GM18517 (cell line): ENCODE results near the gene HYAL3.
"Not testable (repeated sequence)": the region's sequence is repeated elsewhere in the genome, so short reads cannot be mapped to it uniquely, and the experiment has no call there.

ENCODE experiments used
- ATAC-seq: cut with Tn5 transposase; IDR thresholded peaks from one replicate; pipeline ENCODE4 v1.9.1; 2021; ENCODE audit warnings: mild to moderate bottlenecking, moderate library complexity; ENCODE audit not compliant: unreplicated experiment

Gene HYAL3

DNA sequence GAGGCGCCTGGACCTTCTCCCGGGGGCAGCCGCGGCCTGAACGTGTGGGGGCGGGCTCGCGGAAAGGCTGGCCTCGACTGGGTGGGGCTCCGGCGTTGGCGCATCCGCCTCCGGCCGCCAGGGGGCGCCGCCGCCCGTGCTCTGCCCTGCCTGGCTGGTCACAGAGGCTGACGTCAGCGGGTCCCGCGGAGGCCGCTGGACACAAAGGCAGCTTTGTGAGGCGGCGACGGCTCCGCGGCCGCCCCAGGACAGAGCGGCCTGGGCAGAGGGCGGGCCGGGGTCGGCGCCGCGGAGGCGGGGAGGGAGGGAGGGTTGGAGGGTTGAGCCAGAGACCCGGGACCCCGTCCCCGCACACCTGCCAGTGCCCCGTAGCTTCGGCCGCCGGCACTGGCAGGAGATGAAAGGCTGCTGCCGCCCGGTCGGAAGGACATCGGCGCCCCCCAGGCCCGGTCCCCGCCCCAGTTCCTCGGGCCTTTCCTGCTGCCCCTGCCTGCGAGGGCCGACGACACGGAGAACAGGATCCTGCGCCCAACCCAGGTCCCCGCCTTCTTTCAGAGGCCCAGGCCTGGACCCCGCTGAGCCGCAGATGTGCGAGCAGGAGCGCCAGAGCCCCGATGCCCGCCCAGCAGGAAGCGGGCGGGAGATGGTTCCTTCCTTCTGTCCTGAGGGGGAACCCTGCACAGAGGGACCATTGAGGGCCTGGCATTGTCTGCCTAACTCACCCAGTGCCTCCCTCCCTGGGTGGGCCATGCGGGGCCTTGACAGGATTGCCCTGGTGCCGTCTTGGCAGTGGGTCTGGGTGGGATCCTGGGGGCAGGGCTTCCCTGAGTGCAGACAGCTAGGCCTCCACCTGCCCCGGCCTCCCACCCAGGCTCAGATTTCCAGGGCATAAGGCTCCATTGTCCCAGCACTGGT, 38.9 kb downstream of the HYAL3 start:
- peak; percentile 60 for ATAC-seq

- peak; percentile 32 for ATAC-seq
Measured at GRCh38 chr3:50259432-50260026, 39.7 kb downstream of the HYAL3 start.

- ATAC-seq: no peak
Measured at GRCh38 chr3:50258979-50259378, 40.2 kb downstream of the HYAL3 start.

DNA sequence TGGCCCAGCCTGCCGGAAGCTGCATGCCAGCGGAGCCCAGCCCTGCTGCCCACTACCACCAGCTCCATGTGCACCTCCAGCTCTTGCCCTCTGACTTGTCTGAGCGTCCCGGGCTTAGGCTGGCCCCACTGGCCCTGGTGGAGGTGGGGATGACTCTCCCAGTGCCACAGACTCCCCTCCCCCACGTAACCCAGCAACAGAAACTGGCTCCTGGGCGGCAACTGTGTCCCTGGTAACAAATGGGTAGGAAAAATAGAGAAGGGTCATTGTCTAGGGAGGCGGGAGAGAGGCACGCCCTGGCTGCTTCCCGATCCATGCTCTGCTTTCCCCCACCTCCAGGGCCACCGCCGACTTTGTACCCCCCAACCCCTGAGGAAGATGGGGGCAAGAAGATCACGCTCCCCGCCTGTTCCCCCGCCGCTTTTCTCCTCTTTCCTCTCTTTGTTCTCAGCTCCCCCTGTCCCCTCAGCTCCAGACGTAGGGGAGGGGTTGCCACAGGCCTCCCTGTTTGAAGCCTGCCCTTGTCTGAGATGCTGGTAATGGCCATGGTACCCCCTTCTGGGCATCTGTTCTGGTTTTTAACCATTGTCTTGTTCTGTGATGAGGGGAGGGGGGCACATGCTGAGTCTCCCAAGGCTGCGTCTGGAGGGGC, 41.0 kb downstream of the HYAL3 start:
- no peak for ATAC-seq

DNA sequence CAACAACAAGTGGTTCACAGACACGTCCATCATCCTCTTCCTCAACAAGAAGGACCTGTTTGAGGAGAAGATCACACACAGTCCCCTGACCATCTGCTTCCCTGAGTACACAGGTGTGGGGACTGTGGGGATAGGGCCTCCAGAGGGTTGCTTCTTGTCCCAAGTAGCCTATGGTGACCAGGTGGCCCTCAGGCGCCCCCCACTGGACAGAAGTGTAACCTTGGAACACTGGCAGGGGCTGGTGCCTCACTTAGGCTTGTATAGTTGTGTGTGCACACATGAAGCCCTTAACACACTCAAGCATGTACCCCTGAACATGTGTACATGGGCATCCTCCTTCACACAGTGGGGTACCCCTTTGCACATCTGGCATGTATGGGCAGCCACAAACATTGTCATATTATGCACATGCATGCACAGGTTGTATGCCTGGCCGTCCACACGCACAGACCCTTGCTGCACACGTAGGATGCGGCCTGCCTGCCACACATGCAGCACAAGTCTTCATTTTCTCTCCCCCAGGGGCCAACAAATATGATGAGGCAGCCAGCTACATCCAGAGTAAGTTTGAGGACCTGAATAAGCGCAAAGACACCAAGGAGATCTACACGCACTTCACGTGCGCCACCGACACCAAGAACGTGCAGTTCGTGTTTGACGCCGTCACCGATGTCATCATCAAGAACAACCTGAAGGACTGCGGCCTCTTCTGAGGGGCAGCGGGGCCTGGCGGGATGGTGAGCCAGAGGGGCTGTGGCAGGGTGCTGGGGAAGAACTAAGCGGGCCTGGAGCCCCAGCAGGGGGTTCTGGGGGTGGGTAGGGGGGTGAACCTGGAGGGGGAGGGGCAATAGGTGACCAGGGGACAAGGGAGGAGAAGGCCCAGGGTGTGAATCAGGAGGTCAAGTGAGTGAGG, 42.0 kb downstream of the HYAL3 start:
- ATAC-seq: no peak

- no peak for ATAC-seq
Measured at GRCh38 chr3:50255251-50255615, 44.0 kb downstream of the HYAL3 start.

- no peak for ATAC-seq
Measured at GRCh38 chr3:50254577-50255250, 44.5 kb downstream of the HYAL3 start.

GRCh38 chr3:50251220-50251619, 48.0 kb downstream of the HYAL3 start:
- no peak for ATAC-seq

DNA sequence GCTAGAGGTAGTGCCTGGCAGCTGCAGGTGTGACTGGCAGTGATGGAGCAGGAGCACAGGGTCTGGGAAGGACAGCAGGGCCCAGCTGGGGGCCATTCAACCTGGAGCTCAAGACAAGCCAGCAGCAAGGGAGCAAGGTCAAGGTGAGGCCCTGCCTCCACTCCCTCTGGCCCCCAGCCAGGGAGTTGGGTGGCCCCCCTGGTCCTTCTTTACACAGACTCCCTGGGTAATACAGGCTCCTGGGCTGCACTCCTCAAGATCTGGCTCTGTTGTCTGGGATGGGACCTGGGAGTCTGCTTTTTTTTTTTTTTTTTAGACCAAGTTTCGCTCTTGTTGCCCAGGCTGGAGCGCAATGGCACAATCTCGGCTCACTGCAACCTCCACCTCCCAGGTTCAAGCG, 48.7 kb downstream of the HYAL3 start:
- no peak for ATAC-seq

- ATAC-seq: no peak
Measured at GRCh38 chr3:50249457-50249856, 49.7 kb downstream of the HYAL3 start.

DNA sequence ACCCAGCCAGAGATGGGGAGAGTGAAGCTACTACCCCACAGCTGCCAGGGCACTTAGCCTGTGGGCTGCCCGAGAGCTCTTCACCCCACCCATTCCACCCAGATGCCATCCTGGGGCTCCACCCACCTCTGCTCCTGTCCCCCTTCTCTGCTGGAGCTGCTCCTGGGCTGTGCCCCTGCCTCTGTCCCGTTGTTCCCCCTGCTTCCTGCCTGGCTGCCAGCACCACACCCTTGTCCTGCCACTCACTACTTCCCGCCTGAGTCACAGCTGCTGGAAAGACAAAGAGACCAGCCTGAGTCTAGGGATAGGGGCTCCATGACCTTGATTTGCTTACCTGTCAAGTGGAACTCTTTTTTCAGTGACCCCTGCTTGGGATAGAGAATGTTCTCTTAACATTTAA, 50.8 kb downstream of the HYAL3 start:
- ATAC-seq: no peak

GRCh38 chr3:50246517-50246954, 52.7 kb downstream of the HYAL3 start:
- ATAC-seq: no peak

GRCh38 chr3:50245831-50246516, 53.2 kb downstream of the HYAL3 start:
- ATAC-seq: no peak

- no peak for ATAC-seq
Measured at GRCh38 chr3:50245251-50245745, 53.9 kb downstream of the HYAL3 start.

- ATAC-seq: not testable (repeated sequence)
Measured at GRCh38 chr3:50244813-50245212, 54.4 kb downstream of the HYAL3 start.

- ATAC-seq: no peak
Measured at GRCh38 chr3:50243543-50243895, 55.7 kb downstream of the HYAL3 start.

GRCh38 chr3:50242851-50243542, 56.2 kb downstream of the HYAL3 start:
- no peak for ATAC-seq
